Vagina (tissue), 2 donors: ENCODE results near the gene GALNTL6. TPM values are rescaled to one million over a fixed set of nuclear protein-coding genes. Genes with fewer than 3 reads are reported as not detected.

Source experiments
- DNase-seq, 2 donors: peaks; one replicate each; pipeline ENCODE4 v3.0.0-alpha.2; 2017; ENCODE audit errors: extremely low spot score in 2 of 2
- H3K27ac ChIP-seq: fragments of 200-600 bp; sonication (generic); one replicate; pipeline ENCODE4 v1.5.1; 2019
- H3K27me3 ChIP-seq: fragments of 200-600 bp; sonication (generic); one replicate; pipeline ENCODE4 v1.5.1; 2019
- H3K36me3 ChIP-seq, 2 donors: fragments of 200-600 bp; sonication (generic); one replicate each; pipeline ENCODE4 v1.5.1; 2017 to 2019
- H3K4me1 ChIP-seq: fragments of 200-600 bp; sonication (generic); one replicate; pipeline ENCODE4 v1.5.1; 2019
- H3K4me3 ChIP-seq, 2 donors: fragments of 200-600 bp; sonication (generic); 1 replicate in 1 of 2; 2 replicates in 1 of 2; pipeline ENCODE4 v1.5.1; 2016 to 2019
- H3K9me3 ChIP-seq: fragments of 200-600 bp; sonication (generic); one replicate; pipeline ENCODE4 v1.5.1; 2019
- POLR2A ChIP-seq, 2 donors: fragments of 450-650 bp; IDR thresholded peaks; one replicate each; pipeline ENCODE4 v1.6.1; 2017; ENCODE audit warnings: antibody characterized with exemption in 2 of 2, mild to moderate bottlenecking in 2 of 2, moderate library complexity in 2 of 2
- POLR2AphosphoS5 ChIP-seq, 2 donors: sonication (generic); formaldehyde crosslinking; IDR thresholded peaks; one replicate each; pipeline ENCODE4 v1.9.0; 2017; ENCODE audit warnings: antibody characterized with exemption in 2 of 2, mild to moderate bottlenecking in 2 of 2, low read depth in 1 of 2; ENCODE audit not compliant: insufficient read depth in 1 of 2
- intact Hi-C: fragments of 100-400 bp; cut with DNase I; formaldehyde crosslinking; loops from one replicate; pipeline ENCODE4 v1.15.1; 2023
- total RNA-seq: library from RNA; depleted of rRNA; stranded (reverse); fragments of >200 nt; gene quantifications from one replicate; pipeline ENCODE4 v1.2.3, GENCODE V29; 2016
- TF ChIP-seq, protein P1 (sequence below), 3 experiments: fragments of 450-650 bp in 2 of 3; fragments of 200-600 bp in 1 of 3; sonication (generic) in 1 of 3; IDR thresholded peaks; one replicate each; pipeline ENCODE4 v1.5.1; 2017 to 2019; ENCODE audit warnings: antibody characterized with exemption in 3 of 3, mild to moderate bottlenecking in 2 of 3, moderate library complexity in 2 of 3

GALNTL6 gene
- total RNA-seq, 1 donor from 2014 or later, result 0.74 TPM

DNA sequence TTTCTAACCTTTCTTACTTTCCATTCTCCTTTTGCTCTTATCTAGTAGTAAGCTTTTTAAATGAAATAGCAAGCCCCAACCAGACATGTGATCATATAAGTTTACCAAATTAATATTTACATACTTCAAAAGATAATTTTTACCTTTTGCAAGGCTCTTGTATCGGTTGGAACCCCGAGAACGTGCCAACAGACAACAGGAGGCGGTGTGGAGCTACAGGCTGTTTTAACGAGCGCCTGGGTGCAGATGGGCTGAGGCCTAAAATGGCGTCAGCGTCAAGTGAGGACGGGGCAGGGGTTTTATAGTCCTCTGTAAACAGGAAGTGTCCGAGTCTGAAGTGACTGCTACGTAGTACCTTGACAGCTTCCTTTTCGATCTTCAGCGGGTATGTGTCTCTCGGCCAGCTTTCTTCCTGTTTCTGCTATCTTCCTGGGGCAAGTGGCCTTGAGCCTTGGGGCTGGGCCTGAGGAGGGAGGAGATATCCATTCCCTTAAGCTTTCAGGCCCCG, 342.7 kb downstream of the GALNTL6 start:
- DNase-seq, result no peak
- Histone ChIP-seq H3K4me1 (no peaks in the 10 kb centered on the region), H3K9me3 (no peaks in the 10 kb centered on the region), H3K27me3 (no peaks in the 10 kb centered on the region), H3K36me3 (no peaks in the 10 kb centered on the region), H3K4me3 (no peak overlapping the region), H3K27ac (no peak overlapping the region)
- intact Hi-C loops, result no loop called here
- TF ChIP-seq POLR2A (IDR thresholded peaks at IDR 0.05), result no peak

DNA sequence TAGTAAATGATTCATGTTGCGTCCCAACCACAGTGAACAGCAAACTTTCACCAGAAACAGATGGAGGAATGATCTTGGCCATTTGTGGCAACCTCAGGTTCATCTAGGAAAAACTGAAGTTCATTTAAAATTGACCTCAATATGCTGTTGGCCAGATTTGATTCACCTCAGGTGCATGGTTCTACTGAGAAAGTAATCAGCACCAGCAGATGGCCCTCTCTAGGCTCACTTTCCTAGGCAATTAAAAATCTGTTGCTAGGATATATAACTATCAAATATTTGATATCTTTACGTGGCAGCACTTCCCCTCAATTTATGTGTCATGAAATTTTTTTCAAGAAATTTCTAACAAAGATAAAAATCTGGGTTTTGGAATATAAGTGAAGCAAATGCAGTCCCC, 344.7 kb downstream of the GALNTL6 start:
- H3K4me1 ChIP-seq, result no peaks in the 10 kb centered on the region
- no peak for DNase-seq
- no peak for TF ChIP-seq POLR2A (IDR thresholded peaks at IDR 0.05)
- TF ChIP-seq, protein P1, sequence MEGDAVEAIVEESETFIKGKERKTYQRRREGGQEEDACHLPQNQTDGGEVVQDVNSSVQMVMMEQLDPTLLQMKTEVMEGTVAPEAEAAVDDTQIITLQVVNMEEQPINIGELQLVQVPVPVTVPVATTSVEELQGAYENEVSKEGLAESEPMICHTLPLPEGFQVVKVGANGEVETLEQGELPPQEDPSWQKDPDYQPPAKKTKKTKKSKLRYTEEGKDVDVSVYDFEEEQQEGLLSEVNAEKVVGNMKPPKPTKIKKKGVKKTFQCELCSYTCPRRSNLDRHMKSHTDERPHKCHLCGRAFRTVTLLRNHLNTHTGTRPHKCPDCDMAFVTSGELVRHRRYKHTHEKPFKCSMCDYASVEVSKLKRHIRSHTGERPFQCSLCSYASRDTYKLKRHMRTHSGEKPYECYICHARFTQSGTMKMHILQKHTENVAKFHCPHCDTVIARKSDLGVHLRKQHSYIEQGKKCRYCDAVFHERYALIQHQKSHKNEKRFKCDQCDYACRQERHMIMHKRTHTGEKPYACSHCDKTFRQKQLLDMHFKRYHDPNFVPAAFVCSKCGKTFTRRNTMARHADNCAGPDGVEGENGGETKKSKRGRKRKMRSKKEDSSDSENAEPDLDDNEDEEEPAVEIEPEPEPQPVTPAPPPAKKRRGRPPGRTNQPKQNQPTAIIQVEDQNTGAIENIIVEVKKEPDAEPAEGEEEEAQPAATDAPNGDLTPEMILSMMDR (IDR thresholded peaks at IDR 0.05), result no peak
- TF ChIP-seq POLR2AphosphoS5 (IDR thresholded peaks at IDR 0.05; ENCODE audit: insufficient read depth in 1 of 2, low read depth in 1 of 2), result no peak
- no peaks in the 10 kb centered on the region for H3K27me3 ChIP-seq
- H3K4me3 ChIP-seq, result no peak overlapping the region
- H3K9me3 ChIP-seq, result no peaks in the 10 kb centered on the region
- H3K36me3 ChIP-seq, result no peaks in the 10 kb centered on the region
- no peak overlapping the region for H3K27ac ChIP-seq
- intact Hi-C loops, result no loop called here

DNA sequence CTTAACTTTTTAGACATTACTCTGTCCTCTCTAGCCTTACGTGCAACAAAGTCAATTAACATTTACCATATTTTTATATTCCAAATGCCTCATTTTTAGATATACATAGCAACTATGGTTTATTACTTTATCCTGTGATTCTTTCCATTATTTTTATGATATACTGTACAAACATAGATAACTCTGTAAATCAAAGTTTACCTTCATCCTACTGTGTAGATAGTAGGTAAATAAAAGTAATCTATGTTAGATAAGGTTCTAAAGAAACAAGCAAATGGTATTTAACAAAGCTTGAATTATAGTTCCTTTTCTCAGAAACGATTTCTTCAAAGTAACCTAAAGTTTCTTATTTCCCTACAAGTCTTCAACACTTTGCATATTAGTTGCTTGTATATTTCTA, 350.0 kb downstream of the GALNTL6 start:
- Histone ChIP-seq H3K9me3 (no peaks in the 10 kb centered on the region), H3K36me3 (no peaks in the 10 kb centered on the region), H3K27ac (no peak overlapping the region), H3K27me3 (no peaks in the 10 kb centered on the region), H3K4me1 (no peaks in the 10 kb centered on the region), H3K4me3 (no peak overlapping the region)
- TF ChIP-seq, protein P1 (IDR thresholded peaks at IDR 0.05), result no peak
- TF ChIP-seq POLR2A (IDR thresholded peaks at IDR 0.05), result no peak
- no peak for TF ChIP-seq POLR2AphosphoS5 (IDR thresholded peaks at IDR 0.05; ENCODE audit: insufficient read depth in 1 of 2, low read depth in 1 of 2)
- no peak for DNase-seq
- intact Hi-C loops, result no loop called here

DNA sequence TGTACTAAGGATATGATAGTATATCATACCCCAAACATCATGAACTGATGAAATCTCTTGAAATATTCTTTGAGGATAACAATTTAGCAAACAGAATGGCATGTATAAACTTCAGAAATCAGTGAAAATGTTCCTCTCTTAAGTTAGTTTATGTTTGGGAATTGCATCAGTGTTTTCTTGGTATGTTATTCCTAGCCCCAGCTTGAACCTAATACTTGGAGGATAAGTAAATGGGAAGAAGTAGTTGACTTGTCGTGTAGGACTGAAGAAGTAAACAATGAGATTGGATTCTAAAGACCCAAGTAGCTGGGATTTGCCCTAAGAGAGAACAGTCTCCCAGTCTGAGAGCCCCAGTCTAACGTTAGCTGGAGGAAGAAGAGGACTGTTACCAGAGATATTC, 355.7 kb downstream of the GALNTL6 start:
- Histone ChIP-seq H3K4me3 (no peak overlapping the region), H3K27ac (no peak overlapping the region), H3K4me1 (no peaks in the 10 kb centered on the region), H3K27me3 (no peaks in the 10 kb centered on the region), H3K9me3 (no peaks in the 10 kb centered on the region), H3K36me3 (no peaks in the 10 kb centered on the region)
- TF ChIP-seq POLR2AphosphoS5 (IDR thresholded peaks at IDR 0.05; ENCODE audit: insufficient read depth in 1 of 2, low read depth in 1 of 2), result no peak
- no peak for TF ChIP-seq POLR2A (IDR thresholded peaks at IDR 0.05)
- TF ChIP-seq, protein P1 (IDR thresholded peaks at IDR 0.05), result no peak
- DNase-seq, result no peak
- intact Hi-C loops, result no loop called here

DNA sequence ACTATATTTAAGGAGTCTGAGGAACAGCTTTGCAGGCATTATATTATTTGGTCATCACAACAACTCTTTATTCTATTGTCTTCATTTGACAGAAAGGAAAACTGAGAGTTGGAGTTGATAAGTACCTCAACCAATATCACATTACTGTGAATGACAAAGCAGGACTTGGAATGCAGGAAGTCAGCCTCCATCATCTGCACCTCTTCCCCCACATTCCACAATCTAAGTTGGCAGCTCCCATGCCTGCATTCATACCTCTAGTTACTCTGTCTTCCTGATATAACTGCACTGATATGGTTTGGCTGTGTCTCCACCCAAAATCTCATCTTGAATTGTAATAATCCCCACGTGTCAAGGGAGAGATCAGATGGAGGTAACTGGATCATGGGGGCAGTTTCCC, 356.7 kb downstream of the GALNTL6 start:
- Histone ChIP-seq H3K27ac (no peak overlapping the region), H3K4me1 (no peaks in the 10 kb centered on the region), H3K4me3 (no peak overlapping the region), H3K36me3 (no peaks in the 10 kb centered on the region), H3K27me3 (no peaks in the 10 kb centered on the region), H3K9me3 (no peaks in the 10 kb centered on the region)
- no peak for TF ChIP-seq POLR2A (IDR thresholded peaks at IDR 0.05)
- TF ChIP-seq, protein P1 (IDR thresholded peaks at IDR 0.05), result no peak
- TF ChIP-seq POLR2AphosphoS5 (IDR thresholded peaks at IDR 0.05; ENCODE audit: insufficient read depth in 1 of 2, low read depth in 1 of 2), result no peak
- no peak for DNase-seq
- intact Hi-C loops, result no loop called here
